Bronchial epithelial cell (primary cell): Measurements from ENCODE around the gene TRIM26. TPM values are rescaled to one million over a fixed set of nuclear protein-coding genes. Genes with fewer than 3 reads are reported as not detected.

Experiments
- DNase-seq: peaks from one replicate; pipeline ENCODE4 v3.0.0-alpha.2; 2010; ENCODE audit warnings: low read depth
- FAIRE-seq: peaks from 2 replicates; lab custom pipeline; 2011; peaks lifted over from hg19 to GRCh38; lab: Jason Lieb, UNC
- H3K27me3 ChIP-seq: 2 replicates; pipeline ENCODE4 v1.5.1; 2011; ENCODE audit warnings: low read length; ENCODE audit not compliant: control insufficient read depth, insufficient read depth
- H3K36me3 ChIP-seq: 2 replicates; pipeline ENCODE4 v1.5.1; 2011; ENCODE audit warnings: low read length; ENCODE audit not compliant: control insufficient read depth, insufficient read depth
- H3K4me3 ChIP-seq: 2 replicates; pipeline ENCODE4 v1.5.1; 2011; ENCODE audit warnings: mild to moderate bottlenecking, low read depth, low read length, control low read depth
- total RNA-seq: library from RNA; depleted of rRNA; stranded (reverse); fragments of >200 nt; gene quantifications from 2 replicates; pipeline ENCODE4 v1.2.1, GENCODE V29; 2014
- TF ChIP-seq, protein P1 (sequence below): IDR thresholded peaks from 2 replicates; pipeline ENCODE4 v1.5.1; 2011; ENCODE audit warnings: mild to moderate bottlenecking, moderate library complexity, low read length, control low read depth, inconsistent platforms; ENCODE audit not compliant: insufficient read depth, severe bottlenecking

Gene TRIM26
- total RNA-seq, 1 donor from 2014 or later: 24.7 TPM

DNA sequence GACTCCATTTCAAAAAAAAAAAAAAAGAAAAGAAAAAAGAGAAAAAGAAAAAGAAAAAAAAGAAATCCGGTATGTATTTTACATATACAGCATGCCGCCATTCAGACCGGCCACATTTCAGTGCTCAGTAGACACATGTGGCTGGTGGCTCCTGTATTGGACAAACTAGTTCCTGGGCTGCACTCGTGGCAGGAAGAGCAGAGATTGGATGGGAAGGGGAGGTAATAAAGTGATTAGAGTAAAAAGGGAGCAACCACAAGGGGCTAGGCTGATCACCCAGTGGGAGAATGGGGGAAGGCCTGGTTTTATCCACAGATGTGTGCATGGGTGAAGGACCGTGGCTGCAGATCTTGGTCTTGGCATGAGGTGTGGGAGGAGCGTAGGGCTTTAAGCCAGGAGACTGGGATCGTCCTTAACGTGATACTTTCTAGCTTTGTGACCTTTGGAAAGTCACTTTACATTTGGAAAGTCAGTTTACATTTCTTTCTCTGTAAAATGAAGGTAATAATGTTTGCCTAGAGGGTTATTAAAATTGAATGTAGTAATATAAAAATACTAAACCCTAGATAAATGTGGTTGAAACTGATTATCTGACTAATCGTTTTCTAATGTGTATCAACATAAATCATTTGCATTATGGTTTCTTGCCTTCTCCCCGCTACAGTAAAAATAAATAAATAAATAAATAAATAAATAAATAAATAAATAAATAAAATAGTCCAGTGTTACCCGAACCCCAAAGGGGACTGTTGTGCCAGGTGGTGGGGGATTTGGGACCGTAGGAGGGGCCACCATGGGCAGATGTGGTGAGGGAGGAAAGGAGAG is 50.7 kb downstream of the TRIM26 start:
- DNase-seq (no peak), FAIRE-seq (no peak)
- TF ChIP-seq, protein P1, sequence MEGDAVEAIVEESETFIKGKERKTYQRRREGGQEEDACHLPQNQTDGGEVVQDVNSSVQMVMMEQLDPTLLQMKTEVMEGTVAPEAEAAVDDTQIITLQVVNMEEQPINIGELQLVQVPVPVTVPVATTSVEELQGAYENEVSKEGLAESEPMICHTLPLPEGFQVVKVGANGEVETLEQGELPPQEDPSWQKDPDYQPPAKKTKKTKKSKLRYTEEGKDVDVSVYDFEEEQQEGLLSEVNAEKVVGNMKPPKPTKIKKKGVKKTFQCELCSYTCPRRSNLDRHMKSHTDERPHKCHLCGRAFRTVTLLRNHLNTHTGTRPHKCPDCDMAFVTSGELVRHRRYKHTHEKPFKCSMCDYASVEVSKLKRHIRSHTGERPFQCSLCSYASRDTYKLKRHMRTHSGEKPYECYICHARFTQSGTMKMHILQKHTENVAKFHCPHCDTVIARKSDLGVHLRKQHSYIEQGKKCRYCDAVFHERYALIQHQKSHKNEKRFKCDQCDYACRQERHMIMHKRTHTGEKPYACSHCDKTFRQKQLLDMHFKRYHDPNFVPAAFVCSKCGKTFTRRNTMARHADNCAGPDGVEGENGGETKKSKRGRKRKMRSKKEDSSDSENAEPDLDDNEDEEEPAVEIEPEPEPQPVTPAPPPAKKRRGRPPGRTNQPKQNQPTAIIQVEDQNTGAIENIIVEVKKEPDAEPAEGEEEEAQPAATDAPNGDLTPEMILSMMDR: no peak
- Histone ChIP-seq H3K27me3 (no peaks in the 10 kb centered on the region), H3K4me3 (no peak overlapping the region), H3K36me3 (no peaks in the 10 kb centered on the region)

DNA sequence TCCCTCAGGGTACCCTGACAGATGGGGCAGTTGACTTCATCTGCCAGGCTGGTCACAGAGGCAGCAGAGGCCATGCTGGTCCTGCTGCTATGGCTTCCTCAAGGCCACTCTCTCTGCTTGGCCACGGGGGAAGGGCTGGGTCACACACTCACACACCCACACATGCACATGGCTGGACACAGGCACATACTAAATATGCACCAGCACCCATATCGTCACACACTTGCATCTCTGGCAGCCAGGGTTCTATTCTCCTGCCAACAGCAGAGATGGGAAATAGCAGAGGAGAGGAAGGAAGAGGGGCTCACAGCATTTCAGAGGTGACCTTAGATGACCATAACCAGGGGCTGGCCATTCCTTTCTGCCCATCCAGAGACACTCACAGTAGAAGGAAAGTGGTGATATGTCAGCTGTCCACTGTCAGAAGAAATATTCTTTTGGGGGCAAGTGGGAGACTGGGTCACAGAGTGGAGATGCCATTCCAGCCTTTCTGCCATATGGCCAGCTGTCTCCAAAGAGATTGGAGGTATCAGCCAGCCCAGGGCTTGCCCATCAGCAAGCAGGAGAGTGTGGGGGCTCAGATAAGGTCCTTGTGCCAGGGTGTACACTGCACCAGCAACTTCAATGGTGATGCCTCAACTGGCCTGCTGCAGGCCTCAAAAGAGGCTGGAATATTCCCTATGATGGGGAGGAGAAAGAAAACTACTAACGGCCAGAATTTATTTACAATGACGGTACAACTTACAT is 52.2 kb downstream of the TRIM26 start, which contains the start of gene TRIM10:
Gene TRIM10 (minus strand): TSS at position 427 of the 747 bp plus-strand sequence. CDS start 353 bp downstream, at position 74.
- Histone ChIP-seq H3K27me3 (no peaks in the 10 kb centered on the region), H3K36me3 (no peaks in the 10 kb centered on the region), H3K4me3 (no peak within 1 kb of the TSS)
- TF ChIP-seq, protein P1: no peak
- FAIRE-seq (no peak), DNase-seq (no peak)

DNA sequence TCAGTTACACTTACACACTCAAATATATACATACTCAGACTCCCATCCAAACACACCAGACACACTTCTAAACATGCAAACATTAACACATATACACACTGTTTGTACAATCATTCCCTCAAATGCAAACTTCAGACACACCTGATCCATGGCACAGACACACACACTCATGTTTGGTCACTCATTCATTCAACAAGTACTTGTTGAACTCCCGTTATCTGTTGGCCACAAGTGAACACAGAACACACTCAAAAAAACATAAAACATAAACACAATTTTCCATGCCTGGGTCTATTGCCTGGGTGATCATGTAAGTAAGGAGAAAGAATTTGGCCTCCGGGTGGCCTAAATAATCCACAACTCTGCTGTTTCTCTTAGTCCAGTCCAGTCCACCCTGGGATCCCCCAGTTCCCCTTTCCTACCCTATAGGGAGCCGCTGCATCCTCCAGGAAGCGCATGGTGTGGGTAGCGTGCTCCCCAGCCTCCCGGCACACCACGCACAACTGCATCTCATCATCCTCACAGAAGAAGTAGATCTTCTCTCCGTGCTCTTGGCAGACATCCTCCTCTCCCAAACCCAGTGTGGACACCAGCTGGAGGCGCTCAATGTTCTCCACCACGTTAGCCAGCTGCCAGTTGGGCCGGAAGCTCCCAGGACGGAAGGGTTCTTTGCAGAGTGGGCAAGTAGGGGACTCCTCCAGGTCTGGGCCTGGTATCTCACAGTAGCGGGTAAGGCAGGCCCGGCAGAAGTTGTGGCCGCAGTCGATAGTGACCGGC is 53.0 kb downstream of the TRIM26 start:
- FAIRE-seq (no peak), DNase-seq (no peak)
- Histone ChIP-seq H3K36me3 (no peaks in the 10 kb centered on the region), H3K27me3 (no peaks in the 10 kb centered on the region), H3K4me3 (no peak overlapping the region)
- TF ChIP-seq, protein P1: no peak

DNA sequence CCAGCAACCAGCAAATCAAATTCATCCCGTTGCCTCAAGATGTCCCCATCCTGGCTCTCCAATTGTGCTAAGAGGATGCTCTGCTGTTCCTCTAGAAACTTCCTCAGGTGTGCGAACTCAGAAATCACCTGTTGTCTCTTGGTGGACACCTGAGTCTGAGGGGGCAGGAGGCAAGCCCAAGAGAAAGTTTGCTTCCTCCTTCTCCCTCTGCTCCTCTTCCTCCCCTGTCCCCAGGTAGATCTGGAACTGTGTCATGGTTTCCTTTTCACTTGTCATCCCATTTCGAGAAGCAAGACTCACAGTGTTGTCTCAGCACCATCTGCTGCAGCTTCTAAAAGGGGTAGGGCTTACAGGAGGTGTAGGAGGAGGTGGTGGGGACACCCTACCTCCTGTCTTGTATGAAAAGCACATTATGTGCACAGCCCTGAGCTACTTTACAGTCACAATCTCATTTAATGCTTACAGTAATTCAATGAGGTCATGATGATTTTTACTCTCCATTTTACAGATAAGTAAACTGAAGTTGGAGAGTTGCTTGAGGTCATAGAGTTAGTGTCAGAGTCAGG is 54.6 kb downstream of the TRIM26 start:
- H3K4me3 ChIP-seq: no peak overlapping the region
- FAIRE-seq (no peak), DNase-seq (no peak)
- no peaks in the 10 kb centered on the region for H3K36me3 ChIP-seq
- no peaks in the 10 kb centered on the region for H3K27me3 ChIP-seq
- TF ChIP-seq, protein P1: no peak

DNA sequence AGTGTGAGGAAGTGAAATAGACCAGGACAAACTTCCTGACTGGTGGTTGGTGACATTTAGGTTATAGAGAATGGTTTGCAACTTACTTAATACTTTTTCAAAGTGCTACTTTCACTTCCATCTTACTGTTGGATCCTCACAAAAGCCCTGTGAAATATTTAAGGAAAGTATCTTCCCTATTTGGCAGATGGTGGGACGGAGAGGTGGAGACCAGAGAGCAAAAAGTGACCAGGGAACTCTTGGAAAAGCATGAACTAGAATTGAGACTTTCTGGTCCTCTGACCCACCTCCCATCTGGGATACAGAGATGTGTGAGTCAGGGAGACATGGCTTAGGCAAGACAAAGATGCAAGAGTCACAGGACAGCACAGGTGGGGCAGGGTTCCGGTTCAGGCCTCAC is 55.2 kb downstream of the TRIM26 start:
- FAIRE-seq (no peak), DNase-seq (no peak)
- no peaks in the 10 kb centered on the region for H3K27me3 ChIP-seq
- TF ChIP-seq, protein P1: no peak
- no peak overlapping the region for H3K4me3 ChIP-seq
- no peaks in the 10 kb centered on the region for H3K36me3 ChIP-seq
